Suprapubic skin (tissue), 4 donors: Measurements from ENCODE around the gene UBE2F. TPM values are rescaled to one million over a fixed set of nuclear protein-coding genes. Genes with fewer than 3 reads are reported as not detected.
A peak's percentile ranks its signal among the peaks of the same experiment; 100 is the strongest.

Source experiments
- DNase-seq, 2 donors: peaks; one replicate each; pipeline ENCODE4 v3.0.0-alpha.2; 2019; ENCODE audit warnings: low spot score in 2 of 2
- H3K27ac ChIP-seq: fragments of 200-600 bp; sonication (generic); one replicate; pipeline ENCODE4 v1.5.1; 2019
- H3K27me3 ChIP-seq: fragments of 200-600 bp; sonication (generic); one replicate; pipeline ENCODE4 v1.5.1; 2019
- H3K36me3 ChIP-seq: fragments of 200-600 bp; sonication (generic); one replicate; pipeline ENCODE4 v1.5.1; 2019
- H3K4me1 ChIP-seq: fragments of 200-600 bp; sonication (generic); one replicate; pipeline ENCODE4 v1.5.1; 2019
- H3K4me3 ChIP-seq: fragments of 200-600 bp; sonication (generic); one replicate; pipeline ENCODE4 v1.5.1; 2019; ENCODE audit warnings: mild to moderate bottlenecking
- H3K9me3 ChIP-seq: fragments of 200-600 bp; sonication (generic); one replicate; pipeline ENCODE4 v1.5.1; 2019
- EP300 ChIP-seq: sonication (generic); formaldehyde crosslinking; IDR thresholded peaks from one replicate; pipeline ENCODE4 v1.6.1; 2017; ENCODE audit warnings: antibody characterized with exemption
- POLR2A ChIP-seq, 2 donors: fragments of 450-650 bp; IDR thresholded peaks; one replicate each; pipeline ENCODE4 v1.6.1; 2017; ENCODE audit warnings: antibody characterized with exemption in 2 of 2, mild to moderate bottlenecking in 2 of 2, moderate library complexity in 2 of 2
- POLR2AphosphoS5 ChIP-seq, 3 donors: sonication (generic); formaldehyde crosslinking; IDR thresholded peaks; one replicate each; pipeline ENCODE4 v1.6.1; 2017; ENCODE audit warnings: antibody characterized with exemption in 3 of 3
- WGBS: methylation state at CpG from one replicate; pipeline ENCODE4 v1.1.5; 2018; 5-methylcytosine and 5-hydroxymethylcytosine counted together
- total RNA-seq, 4 donors: library from RNA; depleted of rRNA; stranded (reverse); fragments of >200 nt; gene quantifications; one replicate each; pipeline ENCODE4 v1.1.0, GENCODE V29; 2016
- TF ChIP-seq, protein P1 (sequence below), 2 donors: fragments of 200-600 bp in 1 of 2; fragments of 450-650 bp in 1 of 2; sonication (generic) in 1 of 2; IDR thresholded peaks; one replicate each; pipeline ENCODE4 v1.5.1; 2016 to 2019; ENCODE audit warnings: antibody characterized with exemption in 2 of 2, mild to moderate bottlenecking in 1 of 2, moderate library complexity in 1 of 2

Gene UBE2F
- total RNA-seq, 4 donors from 2014 or later: 32.2 to 63.6 (median 39.7) TPM

DNA sequence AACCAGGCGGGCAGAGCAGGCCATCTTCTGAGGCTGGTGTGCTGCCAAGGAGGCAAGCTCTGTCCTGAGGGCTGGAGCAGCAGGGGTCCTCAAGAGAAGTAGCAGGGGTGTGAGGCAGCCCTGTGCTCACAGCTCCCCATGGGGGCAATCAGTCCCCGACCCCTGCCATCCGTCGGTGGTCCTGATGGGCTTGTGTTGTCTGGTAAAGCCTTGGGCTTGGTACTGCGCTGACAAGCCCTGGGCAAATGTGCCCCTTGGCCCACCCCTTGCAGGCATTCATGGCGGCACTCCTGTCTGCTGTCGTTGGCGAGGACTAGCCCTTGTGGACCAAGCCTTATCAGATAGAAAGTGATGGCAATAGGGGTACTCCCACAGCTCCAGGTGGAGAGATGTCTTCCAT, 71.4 kb downstream of the UBE2F start:
- Histone ChIP-seq H3K9me3 (no peaks in the 10 kb centered on the region), H3K4me1 (peaks cover 7% of the 10 kb centered on the region), H3K4me3 (no peak overlapping the region), H3K36me3 (peaks cover 54% of the 10 kb centered on the region), H3K27ac (no peak overlapping the region), H3K27me3 (no peaks in the 10 kb centered on the region)
- WGBS: 90% methylated on average over 4 of the region's 8 CpGs
- TF ChIP-seq, protein P1, sequence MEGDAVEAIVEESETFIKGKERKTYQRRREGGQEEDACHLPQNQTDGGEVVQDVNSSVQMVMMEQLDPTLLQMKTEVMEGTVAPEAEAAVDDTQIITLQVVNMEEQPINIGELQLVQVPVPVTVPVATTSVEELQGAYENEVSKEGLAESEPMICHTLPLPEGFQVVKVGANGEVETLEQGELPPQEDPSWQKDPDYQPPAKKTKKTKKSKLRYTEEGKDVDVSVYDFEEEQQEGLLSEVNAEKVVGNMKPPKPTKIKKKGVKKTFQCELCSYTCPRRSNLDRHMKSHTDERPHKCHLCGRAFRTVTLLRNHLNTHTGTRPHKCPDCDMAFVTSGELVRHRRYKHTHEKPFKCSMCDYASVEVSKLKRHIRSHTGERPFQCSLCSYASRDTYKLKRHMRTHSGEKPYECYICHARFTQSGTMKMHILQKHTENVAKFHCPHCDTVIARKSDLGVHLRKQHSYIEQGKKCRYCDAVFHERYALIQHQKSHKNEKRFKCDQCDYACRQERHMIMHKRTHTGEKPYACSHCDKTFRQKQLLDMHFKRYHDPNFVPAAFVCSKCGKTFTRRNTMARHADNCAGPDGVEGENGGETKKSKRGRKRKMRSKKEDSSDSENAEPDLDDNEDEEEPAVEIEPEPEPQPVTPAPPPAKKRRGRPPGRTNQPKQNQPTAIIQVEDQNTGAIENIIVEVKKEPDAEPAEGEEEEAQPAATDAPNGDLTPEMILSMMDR (IDR thresholded peaks at IDR 0.05): no peak
- DNase-seq: no peak

DNA sequence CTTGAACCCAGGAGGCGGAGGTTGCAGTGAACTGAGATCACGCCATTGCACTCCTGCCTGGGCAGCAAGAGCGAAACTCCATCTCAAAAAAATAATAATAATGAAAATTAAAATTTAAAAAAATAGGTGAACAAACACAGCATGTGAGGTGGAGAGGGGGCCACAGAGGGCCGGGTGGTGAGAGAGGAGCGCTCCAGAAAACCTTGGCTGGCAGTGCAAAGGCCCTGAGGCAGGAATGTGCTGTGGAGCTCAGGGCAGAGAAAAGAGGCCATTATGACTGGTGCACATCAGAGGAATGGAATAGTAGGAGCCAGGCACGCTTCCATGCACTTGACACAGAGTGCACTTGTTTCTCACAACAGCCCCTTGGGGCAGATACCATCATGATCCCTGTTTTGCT, 72.3 kb downstream of the UBE2F start:
- Histone ChIP-seq H3K4me3 (no peak overlapping the region), H3K36me3 (peaks cover 59% of the 10 kb centered on the region), H3K27ac (no peak overlapping the region), H3K9me3 (no peaks in the 10 kb centered on the region), H3K4me1 (peaks cover 3% of the 10 kb centered on the region), H3K27me3 (no peaks in the 10 kb centered on the region)
- no peak for DNase-seq
- WGBS: 86% methylated on average over 6 of the region's 6 CpGs
- TF ChIP-seq POLR2A (IDR thresholded peaks at IDR 0.05): no peak
- TF ChIP-seq, protein P1 (IDR thresholded peaks at IDR 0.05): no peak
- no peak for TF ChIP-seq EP300
- no peak for TF ChIP-seq POLR2AphosphoS5 (IDR thresholded peaks at IDR 0.05)

DNA sequence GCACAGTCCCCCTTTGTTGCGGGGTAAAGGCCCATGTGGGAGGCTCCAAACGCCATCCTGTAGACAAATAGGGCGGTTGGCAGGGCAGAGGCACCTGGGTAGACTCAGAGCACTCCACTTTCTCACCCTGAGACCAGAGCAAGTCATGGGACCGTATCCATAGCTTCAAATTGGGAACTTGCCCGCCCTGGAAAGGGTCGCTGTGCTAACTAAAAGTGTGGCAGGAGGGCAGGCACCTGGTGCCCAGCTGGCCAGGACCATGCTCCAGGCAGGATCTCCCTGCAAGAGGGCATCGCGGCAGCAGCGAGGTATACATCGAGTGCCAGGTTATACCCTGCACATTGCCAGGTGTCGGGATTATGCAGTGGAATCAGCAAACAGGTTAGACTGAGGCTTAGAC, 73.2 kb downstream of the UBE2F start:
- 98% methylated on average over 9 of the region's 11 CpGs for WGBS

DNA sequence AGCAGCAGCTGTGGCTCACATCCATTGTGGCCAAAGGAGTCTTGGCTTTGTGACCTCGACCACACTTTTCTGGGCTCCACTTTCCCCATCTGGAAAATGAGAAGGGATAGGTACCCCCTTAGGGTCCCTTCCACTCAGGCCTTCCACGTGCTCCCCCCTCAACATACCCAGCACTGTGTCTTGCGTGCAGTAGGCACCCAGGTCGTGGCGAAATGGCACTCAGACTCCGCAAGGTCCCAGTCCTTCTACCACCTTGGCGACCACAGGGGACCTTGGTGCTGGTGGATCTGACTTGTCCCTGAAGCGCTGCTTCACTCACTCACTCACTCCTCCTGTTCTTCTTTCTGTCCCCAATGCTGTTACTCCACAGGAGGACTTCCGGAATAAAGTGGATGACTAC, 74.1 kb downstream of the UBE2F start:
- WGBS: 89% methylated on average over 9 of the region's 9 CpGs
- no peak overlapping the region for H3K4me3 ChIP-seq
- no peak for TF ChIP-seq POLR2A (IDR thresholded peaks at IDR 0.05)
- no peak for TF ChIP-seq EP300
- TF ChIP-seq, protein P1 (IDR thresholded peaks at IDR 0.05): no peak
- no peak for TF ChIP-seq POLR2AphosphoS5 (IDR thresholded peaks at IDR 0.05)
- peaks cover 55% of the 10 kb centered on the region for H3K36me3 ChIP-seq
- H3K9me3 ChIP-seq: no peaks in the 10 kb centered on the region
- no peak overlapping the region for H3K27ac ChIP-seq
- peak in 1 of 2 donors; percentile 54 for DNase-seq
- H3K4me1 ChIP-seq: peaks cover 3% of the 10 kb centered on the region
- H3K27me3 ChIP-seq: no peaks in the 10 kb centered on the region

More for the DNA sequence above, 73.2 kb downstream of the UBE2F start:
- Histone ChIP-seq H3K27me3 (no peaks in the 10 kb centered on the region), H3K9me3 (no peaks in the 10 kb centered on the region), H3K36me3 (peaks cover 59% of the 10 kb centered on the region), H3K4me1 (peaks cover 3% of the 10 kb centered on the region), H3K27ac (no peak overlapping the region), H3K4me3 (no peak overlapping the region)
- DNase-seq: peak in 1 of 2 donors; percentile 66
- no peak for TF ChIP-seq EP300
- TF ChIP-seq POLR2AphosphoS5 (IDR thresholded peaks at IDR 0.05): no peak
- TF ChIP-seq POLR2A (IDR thresholded peaks at IDR 0.05): no peak
- TF ChIP-seq, protein P1 (IDR thresholded peaks at IDR 0.05): no peak

DNA sequence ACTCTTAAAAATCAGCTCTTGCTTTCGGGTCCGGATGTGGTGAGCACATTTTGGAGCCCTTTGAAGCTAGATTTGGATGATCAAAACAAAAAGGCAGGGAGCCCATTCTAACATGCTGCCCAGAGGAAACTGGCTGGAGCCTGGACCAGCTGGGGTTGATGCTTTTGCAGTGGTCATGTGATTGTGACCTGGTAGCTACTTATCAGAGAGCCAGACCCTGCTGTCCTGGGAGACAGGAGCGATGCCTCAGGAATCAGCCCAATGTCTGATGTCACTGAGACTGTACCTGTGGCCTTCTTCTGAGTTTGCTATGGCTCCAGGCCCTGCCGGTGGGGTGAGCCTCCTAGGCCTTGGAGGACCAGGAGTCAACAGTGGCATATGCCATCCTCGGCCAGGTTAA, 75.3 kb downstream of the UBE2F start:
- Histone ChIP-seq H3K27me3 (no peaks in the 10 kb centered on the region), H3K9me3 (no peaks in the 10 kb centered on the region), H3K4me1 (peaks cover 3% of the 10 kb centered on the region), H3K27ac (no peak overlapping the region), H3K4me3 (no peak overlapping the region), H3K36me3 (peaks cover 46% of the 10 kb centered on the region)
- TF ChIP-seq EP300 (no peak), POLR2A (IDR thresholded peaks at IDR 0.05) (no peak), POLR2AphosphoS5 (IDR thresholded peaks at IDR 0.05) (no peak)
- TF ChIP-seq, protein P1 (IDR thresholded peaks at IDR 0.05): no peak
- DNase-seq: no peak
- 94% methylated on average over 4 of the region's 5 CpGs for WGBS
